Activated CD4-positive, alpha-beta T cell treated with anti-CD3 and anti-CD28 coated beads, Interleukin-2, amount 10 ng/mL, durations not matched to agents 7 days and 5 days (primary cell): Measurements from ENCODE around the gene PDE4A. TPM values are rescaled to one million over a fixed set of nuclear protein-coding genes. Genes with fewer than 3 reads are reported as not detected.
A peak's percentile ranks its signal among the peaks of the same experiment; 100 is the strongest.
"Not testable (repeated sequence)": the region's sequence is repeated elsewhere in the genome, so short reads cannot be mapped to it uniquely, and the experiment has no call there.

Experiments used
- CTCF ChIA-PET: fragments of 350-600 bp; sonication (Branson Sonifier 250); formaldehyde crosslinking; loops from one replicate; lab custom pipeline; 2021; ENCODE audit warnings: antibody characterized with exemption; lab: Charles Lee
- POLR2A ChIA-PET: fragments of 350-600 bp; sonication (Branson Sonifier 250); formaldehyde crosslinking; loops from one replicate; lab custom pipeline; 2021; ENCODE audit warnings: antibody characterized with exemption; lab: Charles Lee
- DNase-seq: peaks from one replicate; pipeline ENCODE4 v3.0.0-alpha.2; 2020
- H3K27ac Mint-ChIP-seq: one replicate; pipeline ENCODE4 v1.8.0; 2021; ENCODE audit warnings: mild to moderate bottlenecking, moderate library complexity, mixed read lengths
- H3K27me3 Mint-ChIP-seq: one replicate; pipeline ENCODE4 v1.8.0; 2021; ENCODE audit warnings: mixed read lengths
- H3K36me3 Mint-ChIP-seq: one replicate; pipeline ENCODE4 v1.8.0; 2021; ENCODE audit warnings: low read depth, mixed read lengths
- H3K4me1 Mint-ChIP-seq: one replicate; pipeline ENCODE4 v1.8.0; 2021; ENCODE audit warnings: mixed read lengths
- H3K4me3 Mint-ChIP-seq: one replicate; pipeline ENCODE4 v1.8.0; 2021; ENCODE audit warnings: mild to moderate bottlenecking, moderate library complexity, mixed read lengths
- H3K9me3 Mint-ChIP-seq: one replicate; pipeline ENCODE4 v1.8.0; 2021; ENCODE audit warnings: mixed read lengths
- total RNA-seq, 2 experiments: library from RNA; stranded (reverse); gene quantifications; one replicate each; pipeline ENCODE4 v1.2.3, GENCODE V29; 2021

Gene PDE4A
- total RNA-seq: 10 to 100 TPM; 12.7 to 14.3 TPM

- Mint-ChIP-seq H3K36me3 (peaks cover 3% of the 10 kb centered on the region), H3K27me3 (peaks cover 57% of the 10 kb centered on the region), H3K27ac (peak within 1 kb of the TSS; percentile 81), H3K4me3 (peak within 1 kb of the TSS; percentile 77), H3K9me3 (no peaks in the 10 kb centered on the region), H3K4me1 (peaks cover 83% of the 10 kb centered on the region)
- ChIA-PET CTCF (interaction anchor here (0.5 to 27.9 kb wide), 11 partner anchors 10 to 282 kb away, joined by 3 to 612 read pairs (median 4); partner anchors contain the start of genes CDC37, ICAM1, ICAM5 and TYK2), POLR2A (interaction anchor here (0.6 kb wide), 1 partner anchor 14 kb away, joined by 3 read pairs; no protein-coding TSS in a partner anchor)
- DNase-seq: peak; percentile 71
These were observed at the start of gene PDE4A for GRCh38 chr19:10420444-10421239. TSS of gene PDE4A (plus strand) at chr19:10420538. CDS start at chr19:10420765, 227 bp downstream.

GRCh38 chr19:10372690-10373089 lies 47.6 kb upstream of the PDE4A start:
- CTCF ChIA-PET: interaction anchor here (1.0 to 1.3 kb wide), 5 partner anchors 16 to 110 kb away, joined by 3 to 8 read pairs (median 3); no protein-coding TSS in a partner anchor
- no peaks in the 10 kb centered on the region for H3K9me3 Mint-ChIP-seq
- POLR2A ChIA-PET: no interaction called here

GRCh38 chr19:10374931-10375330 lies 45.4 kb upstream of the PDE4A start:
- ChIA-PET POLR2A (no interaction called here), CTCF (interaction anchor here (0.6 to 1.3 kb wide), 3 partner anchors 32 to 1962 kb away, joined by 3 to 4 read pairs (median 3); partner anchors contain the start of genes ICAM1 and MARCHF2)
- Mint-ChIP-seq H3K36me3 (peaks cover 31% of the 10 kb centered on the region), H3K4me1 (peaks cover 16% of the 10 kb centered on the region), H3K4me3 (no peak overlapping the region), H3K27ac (no peak overlapping the region), H3K27me3 (no peaks in the 10 kb centered on the region), H3K9me3 (no peaks in the 10 kb centered on the region)
- DNase-seq: no peak

More at GRCh38 chr19:10372690-10373089, 47.6 kb upstream of the PDE4A start:
- Mint-ChIP-seq H3K27me3 (no peaks in the 10 kb centered on the region), H3K4me3 (no peak overlapping the region), H3K36me3 (peaks cover 35% of the 10 kb centered on the region), H3K27ac (no peak overlapping the region), H3K4me1 (peaks cover 8% of the 10 kb centered on the region)
- no peak for DNase-seq

- Mint-ChIP-seq H3K36me3 (peaks cover 30% of the 10 kb centered on the region), H3K27ac (peak overlapping the region; percentile 36), H3K4me1 (peaks cover 26% of the 10 kb centered on the region)
- H3K9me3 Mint-ChIP-seq, POLR2A ChIA-PET, H3K4me3 Mint-ChIP-seq, H3K27me3 Mint-ChIP-seq, DNase-seq: not testable (repeated sequence)
- CTCF ChIA-PET: interaction anchor here (1.5 kb wide), 1 partner anchor 109 kb away, joined by 3 read pairs; no protein-coding TSS in a partner anchor
These were observed 43.1 kb upstream of the PDE4A start for GRCh38 chr19:10377140-10377640.

GRCh38 chr19:10378124-10378523 lies 42.2 kb upstream of the PDE4A start:
- H3K36me3 Mint-ChIP-seq: peaks cover 30% of the 10 kb centered on the region
- H3K9me3 Mint-ChIP-seq: no peaks in the 10 kb centered on the region
- ChIA-PET POLR2A (no interaction called here), CTCF (interaction anchor here (1.0 to 2.3 kb wide), 2 partner anchors 12 to 119 kb away, joined by 5 to 14 read pairs; no protein-coding TSS in a partner anchor)
- H3K27ac Mint-ChIP-seq: no peak overlapping the region
- no peak overlapping the region for H3K4me3 Mint-ChIP-seq
- H3K4me1 Mint-ChIP-seq: peaks cover 26% of the 10 kb centered on the region
- DNase-seq: no peak
- H3K27me3 Mint-ChIP-seq: no peaks in the 10 kb centered on the region

- CTCF ChIA-PET: interaction anchor here (0.5 to 4.3 kb wide), 13 partner anchors 9 to 192 kb away, joined by 3 to 19 read pairs (median 6); partner anchors contain the start of gene CDC37
- no peaks in the 10 kb centered on the region for H3K27me3 Mint-ChIP-seq
- no peak for DNase-seq
- peaks cover 23% of the 10 kb centered on the region for H3K4me1 Mint-ChIP-seq
- POLR2A ChIA-PET: interaction anchor here (0.5 to 0.9 kb wide), 5 partner anchors 47 to 467 kb away, joined by 3 to 4 read pairs (median 3); partner anchors contain the start of genes ICAM1 and MRPL4
- H3K9me3 Mint-ChIP-seq: no peaks in the 10 kb centered on the region
- peaks cover 25% of the 10 kb centered on the region for H3K36me3 Mint-ChIP-seq
- peak overlapping the region; percentile 85 for H3K4me3 Mint-ChIP-seq
- peak overlapping the region; percentile 94 for H3K27ac Mint-ChIP-seq
These were observed 40.4 kb upstream of the PDE4A start for GRCh38 chr19:10379880-10380312.

- peak; percentile 97 for DNase-seq
- Mint-ChIP-seq H3K27ac (peak within 1 kb of the TSS; percentile 94), H3K36me3 (peaks cover 22% of the 10 kb centered on the region), H3K27me3 (no peaks in the 10 kb centered on the region), H3K4me1 (peaks cover 21% of the 10 kb centered on the region), H3K4me3 (peak within 1 kb of the TSS; percentile 85), H3K9me3 (no peaks in the 10 kb centered on the region)
- POLR2A ChIA-PET: interaction anchor here (0.5 to 0.9 kb wide), 7 partner anchors 48 to 468 kb away, joined by 3 to 4 read pairs (median 3); partner anchors contain the start of genes ICAM1 and MRPL4
- CTCF ChIA-PET: interaction anchor here (0.5 to 4.3 kb wide), 14 partner anchors 8 to 193 kb away, joined by 3 to 19 read pairs (median 6); partner anchors contain the start of gene CDC37
These were observed 39.8 kb upstream of the PDE4A start, which contains the start of gene TYK2 for GRCh38 chr19:10380313-10381102. TSS of gene TYK2 (minus strand) at chr19:10380572. CDS start at chr19:10378406, 2,166 bp downstream.

- DNase-seq, H3K4me3 Mint-ChIP-seq, H3K9me3 Mint-ChIP-seq, H3K27me3 Mint-ChIP-seq, H3K27ac Mint-ChIP-seq: not testable (repeated sequence)
- POLR2A ChIA-PET: interaction anchor here (0.6 kb wide), 1 partner anchor 13 kb away, joined by 3 read pairs; no protein-coding TSS in a partner anchor
- H3K4me1 Mint-ChIP-seq: peaks cover 18% of the 10 kb centered on the region
- CTCF ChIA-PET: interaction anchor here (0.5 to 6.8 kb wide), 5 partner anchors 8 to 112 kb away, joined by 3 to 93 read pairs (median 3); partner anchors contain the start of gene ICAM1
- peaks cover 15% of the 10 kb centered on the region for H3K36me3 Mint-ChIP-seq
These were observed 37.2 kb upstream of the PDE4A start for GRCh38 chr19:10383223-10383499.

- H3K36me3 Mint-ChIP-seq: peaks cover 8% of the 10 kb centered on the region
- no peak for DNase-seq
- CTCF ChIA-PET: interaction anchor here (1.3 to 6.8 kb wide), 4 partner anchors 31 to 126 kb away, joined by 5 to 93 read pairs (median 8); partner anchors contain the start of gene ICAM1
- H3K27me3 Mint-ChIP-seq: no peaks in the 10 kb centered on the region
- POLR2A ChIA-PET: no interaction called here
- no peaks in the 10 kb centered on the region for H3K9me3 Mint-ChIP-seq
- no peak overlapping the region for H3K4me3 Mint-ChIP-seq
- H3K4me1 Mint-ChIP-seq: peaks cover 16% of the 10 kb centered on the region
- H3K27ac Mint-ChIP-seq: no peak overlapping the region
These were observed 35.8 kb upstream of the PDE4A start for GRCh38 chr19:10384580-10384979.

- Mint-ChIP-seq H3K27me3 (no peaks in the 10 kb centered on the region), H3K27ac (no peak overlapping the region), H3K4me3 (no peak overlapping the region), H3K36me3 (peaks cover 13% of the 10 kb centered on the region), H3K9me3 (no peaks in the 10 kb centered on the region), H3K4me1 (peaks cover 3% of the 10 kb centered on the region)
- CTCF ChIA-PET: interaction anchor here (0.6 to 8.4 kb wide), 33 partner anchors 9 to 181 kb away, joined by 3 to 148 read pairs (median 4); partner anchors contain the start of genes CDC37, ICAM1, ICAM4 and ICAM5
- POLR2A ChIA-PET: interaction anchor here (0.7 to 1.1 kb wide), 2 partner anchors 99 to 118 kb away, joined by 3 to 4 read pairs; partner anchors contain the start of genes ICAM1 and ICAM5
- DNase-seq: peak; percentile 80
These were observed 31.4 kb upstream of the PDE4A start for GRCh38 chr19:10388957-10389356.

- DNase-seq: no peak
These were observed 30.5 kb upstream of the PDE4A start for GRCh38 chr19:10389863-10390262.

More at GRCh38 chr19:10389863-10390262, 30.5 kb upstream of the PDE4A start:
- Mint-ChIP-seq H3K27me3 (no peaks in the 10 kb centered on the region), H3K9me3 (no peaks in the 10 kb centered on the region), H3K4me3 (no peak overlapping the region), H3K4me1 (peaks cover 3% of the 10 kb centered on the region), H3K27ac (no peak overlapping the region), H3K36me3 (peaks cover 15% of the 10 kb centered on the region)
- CTCF ChIA-PET: interaction anchor here (0.6 to 8.4 kb wide), 15 partner anchors 9 to 132 kb away, joined by 3 to 148 read pairs (median 7); partner anchors contain the start of genes ICAM1, ICAM5 and TYK2
- POLR2A ChIA-PET: no interaction called here
